KMS-11 (cell line): Measurements from ENCODE around the gene RC3H2.
"Not testable (repeated sequence)": the region's sequence is repeated elsewhere in the genome, so short reads cannot be mapped to it uniquely, and the experiment has no call there.

Source experiments
- H2AFZ ChIP-seq: fragments of 200-600 bp; sonication (generic); 2 replicates; pipeline ENCODE4 v1.6.1; 2016; ENCODE audit warnings: antibody characterized with exemption, mixed run types, low read depth
- H3K27ac ChIP-seq: fragments of 200-600 bp; sonication (generic); 2 replicates; pipeline ENCODE4 v1.6.1; 2016; ENCODE audit warnings: mild to moderate bottlenecking, mixed run types
- H3K27me3 ChIP-seq: fragments of 200-600 bp; sonication (generic); 2 replicates; pipeline ENCODE4 v1.6.1; 2017; ENCODE audit warnings: mild to moderate bottlenecking, low read depth, mixed run types, moderate library complexity; ENCODE audit not compliant: insufficient read depth
- H3K36me3 ChIP-seq: fragments of 200-600 bp; sonication (generic); 2 replicates; pipeline ENCODE4 v1.6.1; 2017; ENCODE audit warnings: mild to moderate bottlenecking, mixed run types; ENCODE audit not compliant: insufficient read depth
- H3K4me1 ChIP-seq: fragments of 200-600 bp; sonication (generic); 2 replicates; pipeline ENCODE4 v1.6.1; 2016; ENCODE audit warnings: mild to moderate bottlenecking, low read depth, mixed run types; ENCODE audit not compliant: poor library complexity, severe bottlenecking
- H3K4me2 ChIP-seq: fragments of 200-600 bp; sonication (generic); 2 replicates; pipeline ENCODE4 v1.7.0; 2016; ENCODE audit warnings: mild to moderate bottlenecking, mixed run types
- H3K4me3 ChIP-seq: fragments of 200-600 bp; sonication (generic); IDR thresholded peaks from 2 replicates; pipeline ENCODE4 v1.6.1; 2017; ENCODE audit warnings: low read depth, low read length, mixed read lengths; ENCODE audit not compliant: insufficient read depth
- H3K79me2 ChIP-seq: fragments of 200-600 bp; sonication (generic); 2 replicates; pipeline ENCODE4 v1.6.1; 2016; ENCODE audit warnings: low read depth, mixed run types; ENCODE audit not compliant: insufficient read depth
- H3K9ac ChIP-seq: fragments of 200-600 bp; sonication (generic); 2 replicates; pipeline ENCODE4 v1.6.1; 2016; ENCODE audit warnings: mild to moderate bottlenecking, mixed run types
- H4K20me1 ChIP-seq: fragments of 200-600 bp; sonication (generic); 2 replicates; pipeline ENCODE4 v1.6.1; 2016; ENCODE audit warnings: mild to moderate bottlenecking, mixed run types; ENCODE audit not compliant: insufficient read depth
- TF ChIP-seq, protein P1 (sequence below): fragments of 200-600 bp; sonication (generic); conservative IDR thresholded peaks from 2 replicates; pipeline ENCODE4 v1.6.1; 2017; ENCODE audit warnings: low read depth, mild to moderate bottlenecking, antibody characterized with exemption, low read length, moderate library complexity, mixed read lengths

Gene RC3H2

GRCh38 chr9:122875523-122875922 lies 29.6 kb downstream of the RC3H2 start:
- no peaks in the 10 kb centered on the region for H3K36me3 ChIP-seq
- H3K27ac ChIP-seq, result no peak overlapping the region
- no peak overlapping the region for H2AFZ ChIP-seq
- no peak overlapping the region for H3K9ac ChIP-seq
- H4K20me1 ChIP-seq, result no peaks in the 10 kb centered on the region
- H3K4me1 ChIP-seq, result no peaks in the 10 kb centered on the region
- H3K79me2 ChIP-seq, result no peaks in the 10 kb centered on the region
- H3K4me3 ChIP-seq, result no peak overlapping the region
- TF ChIP-seq, protein P1, sequence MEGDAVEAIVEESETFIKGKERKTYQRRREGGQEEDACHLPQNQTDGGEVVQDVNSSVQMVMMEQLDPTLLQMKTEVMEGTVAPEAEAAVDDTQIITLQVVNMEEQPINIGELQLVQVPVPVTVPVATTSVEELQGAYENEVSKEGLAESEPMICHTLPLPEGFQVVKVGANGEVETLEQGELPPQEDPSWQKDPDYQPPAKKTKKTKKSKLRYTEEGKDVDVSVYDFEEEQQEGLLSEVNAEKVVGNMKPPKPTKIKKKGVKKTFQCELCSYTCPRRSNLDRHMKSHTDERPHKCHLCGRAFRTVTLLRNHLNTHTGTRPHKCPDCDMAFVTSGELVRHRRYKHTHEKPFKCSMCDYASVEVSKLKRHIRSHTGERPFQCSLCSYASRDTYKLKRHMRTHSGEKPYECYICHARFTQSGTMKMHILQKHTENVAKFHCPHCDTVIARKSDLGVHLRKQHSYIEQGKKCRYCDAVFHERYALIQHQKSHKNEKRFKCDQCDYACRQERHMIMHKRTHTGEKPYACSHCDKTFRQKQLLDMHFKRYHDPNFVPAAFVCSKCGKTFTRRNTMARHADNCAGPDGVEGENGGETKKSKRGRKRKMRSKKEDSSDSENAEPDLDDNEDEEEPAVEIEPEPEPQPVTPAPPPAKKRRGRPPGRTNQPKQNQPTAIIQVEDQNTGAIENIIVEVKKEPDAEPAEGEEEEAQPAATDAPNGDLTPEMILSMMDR, result no peak
- H3K4me2 ChIP-seq, result no peak overlapping the region
- no peaks in the 10 kb centered on the region for H3K27me3 ChIP-seq

DNA sequence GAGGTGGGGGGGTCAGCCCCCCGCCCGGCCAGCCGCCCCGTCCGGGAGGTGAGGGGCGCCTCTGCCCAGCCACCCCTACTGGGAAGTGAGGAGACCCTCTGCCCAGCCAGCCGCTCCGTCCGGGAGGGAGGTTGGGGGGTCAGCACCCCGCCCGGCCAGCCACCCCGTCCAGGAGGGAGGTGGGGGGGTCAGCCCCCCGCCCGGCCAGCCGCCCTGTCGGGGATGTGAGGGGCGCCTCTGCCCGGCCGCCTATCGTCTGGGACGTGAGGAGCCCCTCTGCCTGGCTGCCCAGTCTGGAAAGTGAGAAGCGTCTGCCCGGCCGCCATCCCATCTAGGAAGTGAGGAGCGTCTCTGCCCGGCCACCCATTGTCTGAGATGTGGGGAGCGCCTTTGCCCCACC lies 37.9 kb downstream of the RC3H2 start:
- H3K79me2 ChIP-seq, H3K36me3 ChIP-seq, H3K27me3 ChIP-seq, H3K4me2 ChIP-seq, H4K20me1 ChIP-seq, H3K27ac ChIP-seq, H3K4me1 ChIP-seq, H3K4me3 ChIP-seq, H3K9ac ChIP-seq, H2AFZ ChIP-seq: not testable (repeated sequence)

GRCh38 chr9:122866079-122866478 lies 39.1 kb downstream of the RC3H2 start:
- H4K20me1 ChIP-seq, result no peaks in the 10 kb centered on the region
- no peaks in the 10 kb centered on the region for H3K79me2 ChIP-seq
- no peaks in the 10 kb centered on the region for H3K4me1 ChIP-seq
- no peak overlapping the region for H3K27ac ChIP-seq
- no peaks in the 10 kb centered on the region for H3K27me3 ChIP-seq
- H3K9ac ChIP-seq, result no peak overlapping the region
- no peaks in the 10 kb centered on the region for H3K36me3 ChIP-seq
- TF ChIP-seq, protein P1, result no peak
- H3K4me2 ChIP-seq, result no peak overlapping the region
- H2AFZ ChIP-seq, result no peak overlapping the region
- H3K4me3 ChIP-seq, result no peak overlapping the region

GRCh38 chr9:122865300-122865699 lies 39.9 kb downstream of the RC3H2 start:
- Histone ChIP-seq H3K27ac (no peak overlapping the region), H3K4me3 (no peak overlapping the region), H3K79me2 (no peaks in the 10 kb centered on the region), H3K27me3 (no peaks in the 10 kb centered on the region), H3K4me2 (no peak overlapping the region), H3K36me3 (no peaks in the 10 kb centered on the region), H4K20me1 (no peaks in the 10 kb centered on the region), H2AFZ (no peak overlapping the region), H3K4me1 (no peaks in the 10 kb centered on the region), H3K9ac (no peak overlapping the region)
- TF ChIP-seq, protein P1, result no peak

- TF ChIP-seq, protein P1, result no peak
- Histone ChIP-seq H3K79me2 (no peaks in the 10 kb centered on the region), H3K27me3 (no peaks in the 10 kb centered on the region), H4K20me1 (no peaks in the 10 kb centered on the region), H3K4me1 (no peaks in the 10 kb centered on the region), H3K4me3 (no peak overlapping the region), H3K4me2 (no peak overlapping the region), H2AFZ (no peak overlapping the region), H3K9ac (no peak overlapping the region), H3K27ac (no peak overlapping the region), H3K36me3 (no peaks in the 10 kb centered on the region)
These were observed 41.8 kb downstream of the RC3H2 start for GRCh38 chr9:122863407-122863806.
